Mesendoderm (in vitro differentiated cells): Measurements from ENCODE around the gene RASAL1. TPM values are rescaled to one million over a fixed set of nuclear protein-coding genes. Genes with fewer than 3 reads are reported as not detected.

ENCODE experiments used
- DNase-seq: peaks from one replicate; pipeline ENCODE4 v3.0.0; 2013
- H2AK5ac ChIP-seq: 2 replicates; pipeline ENCODE4 v1.6.1; 2013; ENCODE audit warnings: low read length, inconsistent platforms
- H2BK120ac ChIP-seq: 2 replicates; pipeline ENCODE4 v1.6.1; 2013; ENCODE audit warnings: low read depth, mild to moderate bottlenecking, low read length, moderate library complexity, mixed read lengths
- H2BK15ac ChIP-seq: replicated peaks from 2 replicates; pipeline ENCODE4 v1.6.1; 2013; ENCODE audit warnings: low read depth, mild to moderate bottlenecking, moderate library complexity
- H2BK5ac ChIP-seq: 2 replicates; pipeline ENCODE4 v1.6.1; 2013; ENCODE audit warnings: low read length, inconsistent platforms
- H3K18ac ChIP-seq: 2 replicates; pipeline ENCODE4 v1.6.1; 2013; ENCODE audit warnings: mild to moderate bottlenecking, low read length, mixed read lengths
- H3K23ac ChIP-seq: one replicate; pipeline ENCODE4 v1.6.1; 2013; ENCODE audit warnings: low read length
- H3K27ac ChIP-seq: 2 replicates; pipeline ENCODE4 v1.5.1; 2013; ENCODE audit warnings: low read depth, mild to moderate bottlenecking, inconsistent platforms, low read length, moderate library complexity
- H3K27me3 ChIP-seq: 2 replicates; pipeline ENCODE4 v1.6.1; 2013; ENCODE audit warnings: low read length, control low read depth, mild to moderate bottlenecking, inconsistent platforms; ENCODE audit not compliant: insufficient read depth, poor library complexity
- H3K36me3 ChIP-seq: 2 replicates; pipeline ENCODE4 v1.6.1; 2013; ENCODE audit warnings: low read length, inconsistent platforms; ENCODE audit not compliant: control insufficient read depth, insufficient read depth
- H3K4ac ChIP-seq: one replicate; pipeline ENCODE4 v1.6.1; 2013; ENCODE audit warnings: low read depth, mild to moderate bottlenecking, low read length, moderate library complexity
- H3K4me1 ChIP-seq: 2 replicates; pipeline ENCODE4 v1.6.1; 2013; ENCODE audit warnings: low read depth, low read length, inconsistent platforms; ENCODE audit not compliant: control insufficient read depth
- H3K4me2 ChIP-seq: 2 replicates; pipeline ENCODE4 v1.6.1; 2013; ENCODE audit warnings: low read length
- H3K4me3 ChIP-seq: 2 replicates; pipeline ENCODE4 v1.5.1; 2013; ENCODE audit warnings: mild to moderate bottlenecking, low read length
- H3K56ac ChIP-seq: one replicate; pipeline ENCODE4 v1.6.1; 2013; ENCODE audit warnings: low read length
- H3K79me1 ChIP-seq: 2 replicates; pipeline ENCODE4 v1.6.1; 2013; ENCODE audit warnings: low read length, inconsistent platforms
- H3K79me2 ChIP-seq: 2 replicates; pipeline ENCODE4 v1.6.1; 2013; ENCODE audit warnings: mild to moderate bottlenecking, low read length; ENCODE audit not compliant: control insufficient read depth, insufficient read depth
- H3K9ac ChIP-seq: 2 replicates; pipeline ENCODE4 v1.6.1; 2013; ENCODE audit warnings: low read length, inconsistent platforms
- H4K5ac ChIP-seq: one replicate; pipeline ENCODE4 v1.6.1; 2013; ENCODE audit warnings: low read length
- H4K8ac ChIP-seq: one replicate; pipeline ENCODE4 v1.6.1; 2013; ENCODE audit warnings: low read depth, mild to moderate bottlenecking, control low read depth, low read length, moderate library complexity
- WGBS: extraction: QIAGEN DNeasy Blood & Tissue Kit; methylation state at CpG from one replicate; pipeline ENCODE4 v1.1.7; 2013; ENCODE audit warnings: low lambda C conversion rate, missing lambda C conversion rate; ENCODE audit not compliant: insufficient coverage; ENCODE audit errors: extremely low coverage; 5-methylcytosine and 5-hydroxymethylcytosine counted together
- polyA plus RNA-seq, 2 experiments: library from polyadenylated mRNA; stranded (reverse); fragments of 200-250 nt; gene quantifications; one replicate each; pipeline ENCODE4 v1.2.3, GENCODE V29; 2013

The RASAL1 gene
- 1.3 TPM for polyA plus RNA-seq (2013, experiment 1 of 2)
- polyA plus RNA-seq (2013, experiment 2 of 2) = 1.2 TPM

- Histone ChIP-seq H3K4me2 (peak within 1 kb of the TSS; percentile 93), H2AK5ac (no peak within 1 kb of the TSS), H3K4me3 (peak within 1 kb of the TSS; percentile 28), H3K56ac (peak within 1 kb of the TSS; percentile 89), H3K4me1 (peaks cover 6% of the 10 kb centered on the region), H2BK15ac (no peak within 1 kb of the TSS), H3K4ac (no peak within 1 kb of the TSS), H3K79me2 (no peaks in the 10 kb centered on the region), H3K18ac (no peak within 1 kb of the TSS), H3K36me3 (no peaks in the 10 kb centered on the region), H3K79me1 (no peaks in the 10 kb centered on the region), H3K27ac (no peak within 1 kb of the TSS), H4K8ac (no peak within 1 kb of the TSS), H3K27me3 (no peaks in the 10 kb centered on the region), H4K5ac (no peak within 1 kb of the TSS), H2BK120ac (no peak within 1 kb of the TSS), H2BK5ac (no peak within 1 kb of the TSS), H3K23ac (no peak within 1 kb of the TSS), H3K9ac (peak within 1 kb of the TSS; percentile 74)
- DNase-seq = peak; percentile 86
- no CpG with 5 or more reads among the region's 68 CpGs for WGBS
Measured at GRCh38 chr12:113135178-113136127, at the start of gene RASAL1. Gene RASAL1, minus strand, starts transcription at chr12:113135761. Its CDS starts 299 bp downstream, at chr12:113135462.

- H3K4me1 ChIP-seq = no peaks in the 10 kb centered on the region
- H3K9ac ChIP-seq = peak overlapping the region; percentile 96
- H3K79me2 ChIP-seq = peaks cover 22% of the 10 kb centered on the region
- H2BK5ac ChIP-seq = no peak overlapping the region
- no peaks in the 10 kb centered on the region for H3K27me3 ChIP-seq
- H3K36me3 ChIP-seq = peaks cover 4% of the 10 kb centered on the region
- no peak overlapping the region for H3K23ac ChIP-seq
- no CpG with 5 or more reads among the region's 20 CpGs for WGBS
- peaks cover 17% of the 10 kb centered on the region for H3K79me1 ChIP-seq
- H2BK15ac ChIP-seq = no peak overlapping the region
- H3K56ac ChIP-seq = peak overlapping the region; percentile 97
- H3K27ac ChIP-seq = peak overlapping the region; percentile 82
- peak overlapping the region; percentile 44 for H3K4me2 ChIP-seq
- peak overlapping the region; percentile 70 for H4K8ac ChIP-seq
- no peak overlapping the region for H2AK5ac ChIP-seq
- peak; percentile 93 for DNase-seq
- H3K18ac ChIP-seq = peak overlapping the region; percentile 95
- no peak overlapping the region for H2BK120ac ChIP-seq
- peak overlapping the region; percentile 99 for H3K4ac ChIP-seq
- peak overlapping the region; percentile 97 for H3K4me3 ChIP-seq
- H4K5ac ChIP-seq = no peak overlapping the region
Measured at GRCh38 chr12:113184900-113185179, 49.3 kb upstream of the RASAL1 start.

- DNase-seq = no peak
- Histone ChIP-seq H2BK15ac (no peak overlapping the region), H4K5ac (no peak overlapping the region), H2AK5ac (no peak overlapping the region), H2BK120ac (no peak overlapping the region), H3K4me2 (peak overlapping the region; percentile 10), H3K27ac (no peak overlapping the region), H3K27me3 (no peaks in the 10 kb centered on the region), H3K56ac (peak overlapping the region; percentile 84), H3K4me3 (peak overlapping the region; percentile 78), H3K79me2 (peaks cover 22% of the 10 kb centered on the region), H3K18ac (no peak overlapping the region), H3K9ac (peak overlapping the region; percentile 96), H3K79me1 (peaks cover 17% of the 10 kb centered on the region), H3K4me1 (no peaks in the 10 kb centered on the region), H3K23ac (no peak overlapping the region), H3K4ac (no peak overlapping the region), H4K8ac (no peak overlapping the region), H2BK5ac (no peak overlapping the region), H3K36me3 (peaks cover 8% of the 10 kb centered on the region)
- WGBS = no CpG with 5 or more reads among the region's 26 CpGs
Measured at GRCh38 chr12:113184098-113184899, 48.7 kb upstream of the RASAL1 start.

GRCh38 chr12:113183030-113183589 is 47.5 kb upstream of the RASAL1 start:
- Histone ChIP-seq H3K36me3 (peaks cover 10% of the 10 kb centered on the region), H2AK5ac (no peak overlapping the region), H3K4me1 (no peaks in the 10 kb centered on the region), H3K4me3 (no peak overlapping the region), H3K18ac (no peak overlapping the region), H3K9ac (no peak overlapping the region), H3K4ac (no peak overlapping the region), H4K5ac (no peak overlapping the region), H4K8ac (no peak overlapping the region), H3K23ac (no peak overlapping the region), H3K79me2 (peaks cover 22% of the 10 kb centered on the region), H2BK15ac (no peak overlapping the region), H3K27me3 (no peaks in the 10 kb centered on the region), H3K79me1 (peaks cover 16% of the 10 kb centered on the region), H3K27ac (no peak overlapping the region), H3K56ac (no peak overlapping the region), H3K4me2 (no peak overlapping the region), H2BK5ac (no peak overlapping the region), H2BK120ac (no peak overlapping the region)
- DNase-seq = no peak
- no CpG with 5 or more reads among the region's 11 CpGs for WGBS

GRCh38 chr12:113181975-113182374 is 46.4 kb upstream of the RASAL1 start:
- Histone ChIP-seq H3K18ac (no peak overlapping the region), H3K23ac (no peak overlapping the region), H3K36me3 (peaks cover 13% of the 10 kb centered on the region), H4K5ac (no peak overlapping the region), H3K4me2 (no peak overlapping the region), H3K27me3 (no peaks in the 10 kb centered on the region), H3K27ac (no peak overlapping the region), H3K79me2 (peaks cover 22% of the 10 kb centered on the region), H3K4me1 (no peaks in the 10 kb centered on the region), H2BK120ac (no peak overlapping the region), H2BK15ac (no peak overlapping the region), H3K79me1 (peaks cover 13% of the 10 kb centered on the region), H4K8ac (no peak overlapping the region), H3K56ac (no peak overlapping the region), H3K9ac (no peak overlapping the region), H2AK5ac (no peak overlapping the region), H3K4ac (no peak overlapping the region), H3K4me3 (no peak overlapping the region), H2BK5ac (no peak overlapping the region)
- no CpG with 5 or more reads among the region's 3 CpGs for WGBS
- DNase-seq = no peak
